ENCODE data around the gene SNX22.

DNA sequence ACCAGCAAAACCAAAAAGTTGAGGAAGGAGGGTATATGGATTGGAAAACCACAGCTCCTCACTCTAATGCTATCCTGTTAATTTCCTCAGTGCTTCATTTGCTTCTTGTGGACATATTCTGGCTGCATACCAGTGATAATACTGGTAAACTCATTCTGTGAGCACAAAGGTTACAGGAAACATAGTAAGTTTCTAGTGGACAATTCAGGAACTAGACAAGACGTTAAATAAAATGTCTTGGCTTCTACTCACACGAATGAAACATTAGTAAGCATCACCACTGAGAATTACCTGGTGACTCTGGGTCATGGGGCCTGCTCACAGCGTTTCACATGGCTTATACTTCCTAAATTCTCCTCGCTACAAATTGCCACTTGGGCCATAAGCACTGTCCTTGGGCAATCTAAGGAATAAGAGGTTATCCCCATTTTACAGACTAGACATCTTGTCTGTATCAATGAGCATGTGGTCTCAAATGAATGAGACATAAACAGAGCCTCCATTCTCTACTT is 31.4 kb downstream of the SNX22 start:
- TF ChIP-seq, protein P1, sequence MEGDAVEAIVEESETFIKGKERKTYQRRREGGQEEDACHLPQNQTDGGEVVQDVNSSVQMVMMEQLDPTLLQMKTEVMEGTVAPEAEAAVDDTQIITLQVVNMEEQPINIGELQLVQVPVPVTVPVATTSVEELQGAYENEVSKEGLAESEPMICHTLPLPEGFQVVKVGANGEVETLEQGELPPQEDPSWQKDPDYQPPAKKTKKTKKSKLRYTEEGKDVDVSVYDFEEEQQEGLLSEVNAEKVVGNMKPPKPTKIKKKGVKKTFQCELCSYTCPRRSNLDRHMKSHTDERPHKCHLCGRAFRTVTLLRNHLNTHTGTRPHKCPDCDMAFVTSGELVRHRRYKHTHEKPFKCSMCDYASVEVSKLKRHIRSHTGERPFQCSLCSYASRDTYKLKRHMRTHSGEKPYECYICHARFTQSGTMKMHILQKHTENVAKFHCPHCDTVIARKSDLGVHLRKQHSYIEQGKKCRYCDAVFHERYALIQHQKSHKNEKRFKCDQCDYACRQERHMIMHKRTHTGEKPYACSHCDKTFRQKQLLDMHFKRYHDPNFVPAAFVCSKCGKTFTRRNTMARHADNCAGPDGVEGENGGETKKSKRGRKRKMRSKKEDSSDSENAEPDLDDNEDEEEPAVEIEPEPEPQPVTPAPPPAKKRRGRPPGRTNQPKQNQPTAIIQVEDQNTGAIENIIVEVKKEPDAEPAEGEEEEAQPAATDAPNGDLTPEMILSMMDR (IDR thresholded peaks at IDR 0.05): no peak
- no peak for TF ChIP-seq POLR2A (IDR thresholded peaks at IDR 0.05; ENCODE audit: low read depth)

Measured in esophagus muscularis mucosa (tissue), 3 donors.